Measurements from ENCODE around the gene BCL2L12. TPM values are rescaled to one million over a fixed set of nuclear protein-coding genes. Genes with fewer than 3 reads are reported as not detected.

The BCL2L12 gene
- total and polyA plus RNA-seq, 2 of the 13 experiments (the other 11 are each of a cell fraction or from before 2014, with no cell fraction given) = 26.8 to 40.8 TPM

GRCh38 chr19:49676136-49676783 is 10.5 kb downstream of the BCL2L12 start (continued):
- TF ChIP-seq NCOA5 (CRISPR knock-in tag; IDR thresholded peaks at IDR 0.05) (no peak), ZNF616 (CRISPR knock-in tag; IDR thresholded peaks at IDR 0.05; ENCODE audit: low read depth) (no peak), CSRNP1 (CRISPR knock-in tag; IDR thresholded peaks at IDR 0.05) (0 out of 2 replicates have a peak, but pooled peaks have one; percentile 24), SOX13 (IDR thresholded peaks at IDR 0.05) (no peak), SOX13 (CRISPR knock-in tag; conservative IDR thresholded peaks at IDR 0.05 in 1 of 2, IDR thresholded peaks at IDR 0.05 in 1 of 2) (no peak), MIXL1 (CRISPR knock-in tag; IDR thresholded peaks at IDR 0.05) (no peak), GLMP (CRISPR knock-in tag; IDR thresholded peaks at IDR 0.05; ENCODE audit: borderline replicate concordance) (no peak), ZNF383 (CRISPR knock-in tag; IDR thresholded peaks at IDR 0.05; ENCODE audit: borderline replicate concordance) (no peak), ZFP82 (CRISPR knock-in tag; IDR thresholded peaks at IDR 0.05; ENCODE audit: borderline replicate concordance) (no peak), NKX3-1 (CRISPR knock-in tag; IDR thresholded peaks at IDR 0.05) (no peak), ISX (CRISPR knock-in tag; conservative IDR thresholded peaks at IDR 0.05) (no peak), GFI1 (CRISPR knock-in tag; IDR thresholded peaks at IDR 0.05; ENCODE audit: borderline replicate concordance) (peak; percentile 78), CEBPZ (IDR thresholded peaks at IDR 0.05; ENCODE audit: low read length) (no peak), ATF5 (CRISPR knock-in tag; IDR thresholded peaks at IDR 0.05; ENCODE audit: low read depth) (no peak), SATB2 (CRISPR knock-in tag; IDR thresholded peaks at IDR 0.05) (no peak), ZNF496 (CRISPR knock-in tag; IDR thresholded peaks at IDR 0.05; ENCODE audit: insufficient replicate concordance) (no peak), ZNF816 (CRISPR knock-in tag; IDR thresholded peaks at IDR 0.05; ENCODE audit: borderline replicate concordance) (no peak), ZNF7 (CRISPR knock-in tag; IDR thresholded peaks at IDR 0.05) (no peak), SPEN (CRISPR knock-in tag; IDR thresholded peaks at IDR 0.05; ENCODE audit: low read depth) (peak; percentile 28; the same call in 1 of the 2 replicates), GLI4 (CRISPR knock-in tag; IDR thresholded peaks at IDR 0.05; ENCODE audit: borderline replicate concordance) (no peak), ZNF572 (CRISPR knock-in tag; IDR thresholded peaks at IDR 0.05) (no peak), HOMEZ (CRISPR knock-in tag; IDR thresholded peaks at IDR 0.05; ENCODE audit: low read depth) (no peak), ZNF331 (CRISPR knock-in tag; IDR thresholded peaks at IDR 0.05) (no peak)

All from HepG2 (cell line).